Fibroblast of lung (primary cell): ENCODE results near the gene SYT8.
"Not testable (repeated sequence)": the region's sequence is repeated elsewhere in the genome, so short reads cannot be mapped to it uniquely, and the experiment has no call there.

Experiments used
- EZH2 ChIP-seq: IDR thresholded peaks from 2 replicates; pipeline ENCODE4 v1.5.1; 2012; ENCODE audit warnings: low read length, control low read depth, mild to moderate bottlenecking; ENCODE audit errors: missing control alignments
- TF ChIP-seq, protein P1 (sequence below), 2 donors: IDR thresholded peaks in 1 of 2; conservative IDR thresholded peaks in 1 of 2; 1 replicate in 1 of 2; 2 replicates in 1 of 2; pipeline ENCODE4 v1.5.1; 2011 to 2012; ENCODE audit warnings: low read length in 2 of 2, control low read depth in 1 of 2, inconsistent platforms in 1 of 2, low read depth in 1 of 2, mild to moderate bottlenecking in 1 of 2

DNA sequence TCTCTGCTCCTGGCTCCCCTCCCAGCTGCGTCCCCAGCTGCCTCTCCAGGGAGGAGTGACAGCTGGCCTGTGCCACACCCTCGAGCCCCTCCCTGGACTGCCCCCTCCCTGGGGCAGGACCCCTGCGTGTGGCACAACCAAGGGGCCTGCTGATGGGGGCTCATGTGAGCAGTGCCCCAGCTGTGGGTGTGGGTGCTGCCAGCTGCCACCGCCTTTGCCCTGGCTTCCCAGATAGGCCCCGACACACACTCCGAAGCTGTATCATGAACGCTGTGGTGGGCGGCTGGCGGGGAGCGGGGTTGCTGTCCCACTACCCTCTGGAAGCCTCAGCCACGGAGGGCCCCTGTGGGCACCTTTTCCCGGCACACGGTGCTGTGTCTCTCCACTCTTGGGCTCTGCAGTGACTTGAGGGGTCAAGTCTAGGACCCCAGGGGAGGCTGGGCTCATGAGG, 41.1 kb downstream of the SYT8 start:
- TF ChIP-seq, protein P1, sequence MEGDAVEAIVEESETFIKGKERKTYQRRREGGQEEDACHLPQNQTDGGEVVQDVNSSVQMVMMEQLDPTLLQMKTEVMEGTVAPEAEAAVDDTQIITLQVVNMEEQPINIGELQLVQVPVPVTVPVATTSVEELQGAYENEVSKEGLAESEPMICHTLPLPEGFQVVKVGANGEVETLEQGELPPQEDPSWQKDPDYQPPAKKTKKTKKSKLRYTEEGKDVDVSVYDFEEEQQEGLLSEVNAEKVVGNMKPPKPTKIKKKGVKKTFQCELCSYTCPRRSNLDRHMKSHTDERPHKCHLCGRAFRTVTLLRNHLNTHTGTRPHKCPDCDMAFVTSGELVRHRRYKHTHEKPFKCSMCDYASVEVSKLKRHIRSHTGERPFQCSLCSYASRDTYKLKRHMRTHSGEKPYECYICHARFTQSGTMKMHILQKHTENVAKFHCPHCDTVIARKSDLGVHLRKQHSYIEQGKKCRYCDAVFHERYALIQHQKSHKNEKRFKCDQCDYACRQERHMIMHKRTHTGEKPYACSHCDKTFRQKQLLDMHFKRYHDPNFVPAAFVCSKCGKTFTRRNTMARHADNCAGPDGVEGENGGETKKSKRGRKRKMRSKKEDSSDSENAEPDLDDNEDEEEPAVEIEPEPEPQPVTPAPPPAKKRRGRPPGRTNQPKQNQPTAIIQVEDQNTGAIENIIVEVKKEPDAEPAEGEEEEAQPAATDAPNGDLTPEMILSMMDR (conservative IDR thresholded peaks at IDR 0.05 in 1 of 2, IDR thresholded peaks at IDR 0.05 in 1 of 2; ENCODE audit: low read depth in 1 of 2, low read length in 2 of 2) = not testable (repeated sequence)
- not testable (repeated sequence) for TF ChIP-seq EZH2
